Pancreas (tissue), 10 donors: Measurements from ENCODE around the gene RAB42. TPM values are rescaled to one million over a fixed set of nuclear protein-coding genes. Genes with fewer than 3 reads are reported as not detected.

ENCODE experiments used
- ATAC-seq, 4 donors: fragments of 200-7000 bp; cut with Tn5 transposase; one replicate each; pipeline versions ENCODE4 v1.8.0 to v1.9.1; 2020; ENCODE audit warnings: mild to moderate bottlenecking in 4 of 4, moderate library complexity in 4 of 4
- DNase-seq, 6 donors: peaks; one replicate each; pipeline ENCODE4 v3.0.0-alpha.2; 2020
- FAIRE-seq: peaks from 2 replicates; lab custom pipeline; 2012; peaks lifted over from hg19 to GRCh38; lab: Jason Lieb, UNC
- H3K27ac ChIP-seq, 4 donors: fragments of 200-600 bp; sonication (generic); 1 replicate in 3 of 4; 2 replicates in 1 of 4; pipeline versions ENCODE4 v1.5.0 to v1.8.0; 2020
- H3K27me3 ChIP-seq, 4 donors: fragments of 200-600 bp; one replicate each; pipeline ENCODE4 v1.8.0; 2021
- H3K36me3 ChIP-seq, 3 donors: fragments of 200-600 bp; sonication (generic) in 1 of 3; one replicate each; pipeline versions ENCODE4 v1.5.0 to v1.8.0; 2020 to 2021
- H3K4me1 ChIP-seq, 3 donors: fragments of 200-600 bp; one replicate each; pipeline ENCODE4 v1.8.0; 2021
- H3K4me3 ChIP-seq, 4 donors: fragments of 200-600 bp; sonication (generic) in 2 of 4; one replicate each; pipeline versions ENCODE4 v1.5.0 to v1.8.0; 2020 to 2021
- H3K9me3 ChIP-seq, 4 donors: fragments of 200-600 bp; one replicate each; pipeline ENCODE4 v1.8.0; 2021
- WGBS, 2 donors: extraction: QIAGEN DNeasy Blood & Tissue Kit; methylation state at CpG; one replicate each; pipeline ENCODE4 v1.1.7; 2013; 5-methylcytosine and 5-hydroxymethylcytosine counted together
- intact Hi-C, 3 donors: fragments of 100-400 bp; cut with DNase I; formaldehyde crosslinking; loops; one replicate each; pipeline versions ENCODE4 v1.11.1 to v1.14.2; 2022
- polyA plus RNA-seq, 2 donors: library from polyadenylated mRNA; stranded (reverse); fragments of 200-250 nt; gene quantifications; one replicate each; pipeline ENCODE4 v1.2.3, GENCODE V29; 2013
- total RNA-seq, 6 donors: library from RNA; stranded (reverse); fragmentation: NEBNext Ultra II Directional in 4 of 6; extraction: Animal tissue kit (Norgen Biotek cat#: 25700) in 4 of 6; gene quantifications; one replicate each; pipeline versions ENCODE4 v1.2.1 to v1.2.4, GENCODE V29; 2021 to 2023
- TF ChIP-seq, protein P1 (sequence below), 4 donors: fragments of 200-600 bp; sonication (generic) in 3 of 4; IDR thresholded peaks; one replicate each; pipeline versions ENCODE4 v1.5.0 to v1.8.0; 2021; ENCODE audit warnings: antibody characterized with exemption in 4 of 4
- donor health status: healthy with polysubstance abuse.
- donor health status: DM: no; HTN: no; CAD: no; lungs with moderate emphysema.
- donor health status: DM: no; HTN: no; CAD: no.
- donor health status: control.
- donor health status: control.
- donor health status: Bipolar disorder and iron deficiency.
- donor health status: DM: yes; HTN: yes; CAD: no.
- donor health status: DM: no; HTN: no; CAD: no.
- donor health status: DM: no; HTN: no; CAD: no.
- donor health status: DM: yes; HTN: yes; CAD: no.

The RAB42 gene
- total and polyA plus RNA-seq, 8 donors, result 0.14 to 3.0 (median 0.53) TPM

DNA sequence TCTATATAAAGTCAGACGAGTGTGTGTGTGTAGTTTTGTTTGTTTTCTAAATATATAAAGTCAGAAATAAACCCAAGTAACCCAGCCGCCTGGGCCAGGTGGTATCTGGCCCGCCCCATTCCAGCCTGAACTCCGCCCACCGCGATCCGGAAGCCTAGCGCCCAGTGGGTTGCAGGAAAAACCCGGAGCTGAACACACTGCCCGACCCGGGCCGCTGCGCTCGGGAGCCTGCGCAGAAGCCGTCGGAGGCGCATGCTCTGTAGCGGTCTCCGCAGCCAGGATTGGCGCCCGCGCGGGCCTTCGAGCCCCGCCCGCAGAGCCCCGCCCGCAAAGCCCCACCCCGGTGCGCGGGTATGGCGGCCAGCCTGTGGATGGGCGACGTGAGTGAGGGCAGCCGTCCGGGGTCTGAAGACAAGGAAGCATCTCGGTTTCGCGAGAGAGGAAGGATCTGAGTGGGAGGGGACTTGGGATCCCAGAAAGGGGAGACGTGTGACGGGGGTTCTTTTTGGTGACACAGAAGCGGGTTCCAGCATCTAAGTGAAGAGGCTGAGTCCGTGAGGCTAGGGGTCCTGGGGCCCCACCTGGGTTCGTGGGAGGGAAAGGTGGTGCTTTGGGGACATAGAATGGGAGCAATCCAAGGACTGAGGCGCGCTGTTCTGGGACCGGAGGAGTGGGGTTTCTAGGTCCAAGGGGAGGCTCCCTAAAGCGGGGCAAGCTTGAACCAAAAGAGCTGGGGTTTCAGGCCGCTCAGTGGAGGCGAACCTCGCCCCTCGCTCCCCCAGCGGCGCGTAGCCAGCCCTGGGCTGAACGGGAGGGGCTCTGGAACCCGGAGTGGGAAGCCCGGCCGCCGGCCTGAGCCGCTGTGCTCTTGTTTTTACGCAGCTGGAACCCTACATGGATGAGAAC is 39.1 kb upstream of the RAB42 start, which contains the start of gene TRNAU1AP:
TRNAU1AP (plus strand) TSS at position 328 of the 906 bp plus-strand sequence; CDS start at position 354, 26 bp downstream.
- intact Hi-C loops, result no loop called here
- no peaks in the 10 kb centered on the region for H3K27me3 ChIP-seq
- H3K9me3 ChIP-seq, result no peaks in the 10 kb centered on the region
- H3K36me3 ChIP-seq, result no peaks in the 10 kb centered on the region
- ATAC-seq, result peak; percentile 96 to 99 (median 98)
- TF ChIP-seq, protein P1, sequence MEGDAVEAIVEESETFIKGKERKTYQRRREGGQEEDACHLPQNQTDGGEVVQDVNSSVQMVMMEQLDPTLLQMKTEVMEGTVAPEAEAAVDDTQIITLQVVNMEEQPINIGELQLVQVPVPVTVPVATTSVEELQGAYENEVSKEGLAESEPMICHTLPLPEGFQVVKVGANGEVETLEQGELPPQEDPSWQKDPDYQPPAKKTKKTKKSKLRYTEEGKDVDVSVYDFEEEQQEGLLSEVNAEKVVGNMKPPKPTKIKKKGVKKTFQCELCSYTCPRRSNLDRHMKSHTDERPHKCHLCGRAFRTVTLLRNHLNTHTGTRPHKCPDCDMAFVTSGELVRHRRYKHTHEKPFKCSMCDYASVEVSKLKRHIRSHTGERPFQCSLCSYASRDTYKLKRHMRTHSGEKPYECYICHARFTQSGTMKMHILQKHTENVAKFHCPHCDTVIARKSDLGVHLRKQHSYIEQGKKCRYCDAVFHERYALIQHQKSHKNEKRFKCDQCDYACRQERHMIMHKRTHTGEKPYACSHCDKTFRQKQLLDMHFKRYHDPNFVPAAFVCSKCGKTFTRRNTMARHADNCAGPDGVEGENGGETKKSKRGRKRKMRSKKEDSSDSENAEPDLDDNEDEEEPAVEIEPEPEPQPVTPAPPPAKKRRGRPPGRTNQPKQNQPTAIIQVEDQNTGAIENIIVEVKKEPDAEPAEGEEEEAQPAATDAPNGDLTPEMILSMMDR (IDR thresholded peaks at IDR 0.05), result no peak
- 0% methylated on average over 62 to 63 of the region's 63 CpGs for WGBS, 2 donors
- H3K4me1 ChIP-seq, result peaks cover 0 to 3% (median 0%) of the 10 kb centered on the region in 3 donors
- DNase-seq, result peak; percentile 95 to 99 (median 97)
- peak within 1 kb of the TSS; percentile 33 to 75 (median 56) for H3K27ac ChIP-seq
- peak within 1 kb of the TSS; percentile 63 to 89 (median 79) for H3K4me3 ChIP-seq
- no peak for FAIRE-seq

DNA sequence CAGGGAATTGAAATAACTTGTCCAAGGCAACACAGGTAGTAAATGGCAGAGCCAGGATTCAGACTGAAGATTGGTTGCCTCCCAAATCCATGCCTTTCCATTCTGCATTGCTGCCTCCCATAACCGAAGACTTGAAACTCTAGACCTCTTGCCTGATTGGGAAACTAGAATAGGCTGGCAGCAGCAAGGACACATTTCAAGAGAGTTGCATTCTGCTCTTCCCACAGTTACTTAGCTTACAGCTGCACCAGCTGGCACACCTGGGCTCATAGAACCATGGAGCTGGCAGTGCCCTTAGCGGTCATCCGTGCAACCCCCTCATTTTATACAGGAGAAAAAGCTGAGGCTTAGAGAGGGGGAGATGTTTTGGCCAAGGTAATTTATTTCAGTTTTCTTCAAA is 31.2 kb upstream of the RAB42 start:
- H3K27ac ChIP-seq, result no peak overlapping the region
- FAIRE-seq (no peak), ATAC-seq (no peak), DNase-seq (no peak)
- H3K4me3 ChIP-seq, result no peak overlapping the region
- TF ChIP-seq, protein P1 (IDR thresholded peaks at IDR 0.05), result no peak
- H3K4me1 ChIP-seq, result no peaks in the 10 kb centered on the region
- peaks cover 0 to 64% (median 18%) of the 10 kb centered on the region in 3 donors for H3K36me3 ChIP-seq
- no peaks in the 10 kb centered on the region for H3K9me3 ChIP-seq
- 92 to 93% methylated on average over 3 of the region's 3 CpGs for WGBS, 2 donors
- intact Hi-C loops, result no loop called here
- H3K27me3 ChIP-seq, result no peaks in the 10 kb centered on the region

DNA sequence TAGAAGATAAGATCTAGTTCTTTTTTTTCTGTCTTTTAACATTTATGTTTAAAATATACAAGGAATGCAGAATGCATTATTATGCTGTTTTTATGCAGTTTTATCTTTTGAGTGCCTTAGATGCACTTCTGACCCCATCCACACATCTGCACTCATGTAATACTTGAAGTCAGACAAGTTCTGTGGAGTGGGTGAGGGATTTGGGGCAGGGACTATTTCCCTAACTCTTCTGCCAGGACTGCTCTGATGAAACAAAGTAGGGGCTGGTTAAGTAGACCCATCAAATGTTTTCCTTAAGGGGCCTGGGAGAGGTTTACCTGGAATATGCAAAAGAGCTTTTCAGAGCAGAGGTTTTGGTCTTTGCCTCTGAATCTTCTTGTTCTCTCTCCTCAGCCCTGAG is 27.8 kb upstream of the RAB42 start:
- TF ChIP-seq, protein P1 (IDR thresholded peaks at IDR 0.05), result no peak
- FAIRE-seq (no peak), DNase-seq (no peak), ATAC-seq (no peak)
- Histone ChIP-seq H3K36me3 (peaks cover 0 to 81% (median 21%) of the 10 kb centered on the region in 3 donors), H3K27ac (no peak overlapping the region), H3K9me3 (no peaks in the 10 kb centered on the region), H3K4me3 (no peak overlapping the region), H3K4me1 (no peaks in the 10 kb centered on the region), H3K27me3 (no peaks in the 10 kb centered on the region)
- intact Hi-C loops, result no loop called here

DNA sequence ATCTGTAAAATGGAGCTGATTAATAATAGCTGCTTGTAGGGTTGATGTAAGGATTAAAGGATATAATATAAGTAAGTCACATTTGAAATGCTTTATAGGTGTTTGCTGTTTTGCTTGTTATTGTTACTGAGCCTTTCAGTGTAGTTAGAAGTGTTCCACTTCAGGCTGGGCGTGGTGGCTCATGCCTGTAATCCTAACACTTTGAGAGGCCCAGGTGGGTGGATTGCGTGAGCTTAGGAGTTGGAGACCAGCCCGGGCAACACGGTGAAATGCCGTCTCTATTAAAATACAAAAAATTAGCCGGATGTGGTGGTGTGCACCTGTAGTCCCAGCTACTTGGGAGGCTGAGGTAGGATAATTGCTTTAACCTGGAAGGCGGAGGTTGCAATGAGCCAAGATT is 27.0 kb upstream of the RAB42 start:
- H3K36me3 ChIP-seq, result peaks cover 0 to 74% (median 21%) of the 10 kb centered on the region in 3 donors
- 97 to 99% methylated on average over 7 of the region's 7 CpGs for WGBS, 2 donors
- intact Hi-C loops, result no loop called here
- no peak for DNase-seq
- FAIRE-seq, result no peak
- H3K4me3 ChIP-seq, result no peak overlapping the region
- H3K27ac ChIP-seq, result no peak overlapping the region
- TF ChIP-seq, protein P1 (IDR thresholded peaks at IDR 0.05), result no peak
- no peaks in the 10 kb centered on the region for H3K4me1 ChIP-seq
- no peaks in the 10 kb centered on the region for H3K27me3 ChIP-seq
- no peak for ATAC-seq
- H3K9me3 ChIP-seq, result no peaks in the 10 kb centered on the region

DNA sequence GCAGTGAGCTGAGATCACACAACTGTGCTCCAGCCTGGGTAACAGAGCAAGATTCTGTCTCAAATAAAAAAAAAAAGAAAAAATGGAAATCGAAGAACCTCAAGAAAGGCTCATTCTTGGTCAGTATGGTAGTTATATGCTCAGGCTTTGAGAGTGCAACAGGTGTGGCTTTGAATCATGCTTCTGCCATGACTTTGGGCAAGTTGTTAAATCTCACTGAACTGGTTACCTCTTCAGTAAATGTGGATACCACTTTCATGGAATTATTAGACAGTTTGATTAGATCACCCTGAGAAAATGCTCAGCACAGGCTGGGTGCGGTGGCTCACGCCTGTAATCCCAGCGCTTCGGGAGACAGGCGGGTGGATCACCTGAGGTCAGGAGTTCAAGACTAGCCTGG is 26.3 kb upstream of the RAB42 start:
- ATAC-seq, result no peak
- peaks cover 0 to 75% (median 17%) of the 10 kb centered on the region in 3 donors for H3K36me3 ChIP-seq
- H3K9me3 ChIP-seq, result no peaks in the 10 kb centered on the region
- H3K27me3 ChIP-seq, result no peaks in the 10 kb centered on the region
- DNase-seq, result no peak
- no peaks in the 10 kb centered on the region for H3K4me1 ChIP-seq
- H3K4me3 ChIP-seq, result no peak overlapping the region
- TF ChIP-seq, protein P1 (IDR thresholded peaks at IDR 0.05), result no peak
- intact Hi-C loops, result no loop called here
- no peak for FAIRE-seq
- 98 to 100% methylated on average over 6 of the region's 6 CpGs for WGBS, 2 donors
- no peak overlapping the region for H3K27ac ChIP-seq
